Right lobe of liver (tissue), 6 donors: ENCODE results near the gene DRAXIN. TPM values are rescaled to one million over a fixed set of nuclear protein-coding genes. Genes with fewer than 3 reads are reported as not detected.

Experiments used
- ATAC-seq, 4 donors: fragments of 200-7000 bp; cut with Tn5 transposase; one replicate each; pipeline ENCODE4 v1.9.1; 2020; ENCODE audit warnings: mild to moderate bottlenecking in 4 of 4, moderate library complexity in 4 of 4
- DNase-seq, 3 donors: peaks; one replicate each; pipeline ENCODE4 v3.0.0-alpha.2; 2020
- H3K27ac ChIP-seq, 3 donors: fragments of 200-600 bp; one replicate each; pipeline ENCODE4 v1.8.0; 2022
- H3K27me3 ChIP-seq, 2 donors: fragments of 200-600 bp; one replicate each; pipeline ENCODE4 v1.8.0; 2022
- H3K36me3 ChIP-seq, 4 donors: fragments of 200-600 bp; sonication (generic) in 1 of 4; one replicate each; pipeline versions ENCODE4 v1.5.1 to v1.8.0; 2017 to 2022; ENCODE audit warnings: control low read depth in 1 of 4
- H3K4me1 ChIP-seq, 4 donors: fragments of 200-600 bp; sonication (generic) in 1 of 4; one replicate each; pipeline versions ENCODE4 v1.5.1 to v1.8.0; 2017 to 2022; ENCODE audit warnings: control low read depth in 1 of 4
- H3K4me3 ChIP-seq, 3 donors: fragments of 200-600 bp; one replicate each; pipeline ENCODE4 v1.8.0; 2022
- H3K9me3 ChIP-seq, 4 donors: fragments of 200-600 bp; sonication (generic) in 1 of 4; one replicate each; pipeline versions ENCODE4 v1.5.1 to v1.8.0; 2017 to 2022; ENCODE audit warnings: control low read depth in 1 of 4
- CTCF ChIP-seq, 4 donors: fragments of 200-600 bp in 3 of 4; fragments of 450-650 bp in 1 of 4; IDR thresholded peaks; one replicate each; pipeline versions ENCODE4 v1.5.1 to v1.8.0; 2016 to 2022; ENCODE audit warnings: antibody characterized with exemption in 4 of 4, mild to moderate bottlenecking in 2 of 4
- POLR2A ChIP-seq: fragments of 450-650 bp; IDR thresholded peaks from one replicate; pipeline ENCODE4 v1.6.1; 2017; ENCODE audit warnings: antibody characterized with exemption, mild to moderate bottlenecking
- WGBS: methylation state at CpG from one replicate; pipeline ENCODE4 v1.1.6; 2018; ENCODE audit warnings: low coverage, low lambda C conversion rate; ENCODE audit not compliant: insufficient coverage; ENCODE audit errors: missing lambda C conversion rate; 5-methylcytosine and 5-hydroxymethylcytosine counted together
- intact Hi-C, 2 donors: fragments of 100-400 bp; cut with DNase I; formaldehyde crosslinking; loops; one replicate each; pipeline versions ENCODE4 v1.11.2 to v1.14.1; 2022
- total RNA-seq, 6 experiments: library from RNA; depleted of rRNA in 2 of 6; stranded (reverse); fragments of >200 nt in 2 of 6; fragmentation: NEBNext Ultra II Directional in 3 of 6; extraction: Animal tissue kit (Norgen Biotek cat#: 25700) in 3 of 6; gene quantifications; one replicate each; pipeline versions ENCODE4 v1.1.0 to v1.2.4, GENCODE V29; 2016 to 2023
- donor health status: DM: no; HTN: yes; CAD: no.
- donor health status: DM: no; HTN: no; CAD: no.
- donor health status: DM: no; HTN: no; CAD: no.
- donor health status: DM: no; HTN: yes; CAD: no.
- donor health status: DM: no; HTN: yes; CAD: no.

Gene DRAXIN
- total RNA-seq, 6 experiments from 2014 or later = not detected

- WGBS = 73% methylated on average over 14 of the region's 15 CpGs
- no peak for DNase-seq
- ATAC-seq = no peak
- Histone ChIP-seq H3K4me3 (no peak overlapping the region), H3K9me3 (no peaks in the 10 kb centered on the region), H3K27me3 (no peaks in the 10 kb centered on the region), H3K36me3 (no peaks in the 10 kb centered on the region), H3K27ac (no peak overlapping the region), H3K4me1 (no peaks in the 10 kb centered on the region)
- intact Hi-C loops = no loop called here
- TF ChIP-seq CTCF (IDR thresholded peaks at IDR 0.05) = no peak
- no peak for TF ChIP-seq POLR2A
These were observed 10.7 kb downstream of the DRAXIN start for GRCh38 chr1:11701981-11702803.

- 43% methylated on average over 3 of the region's 8 CpGs for WGBS
- TF ChIP-seq POLR2A = no peak
- no peak for TF ChIP-seq CTCF (IDR thresholded peaks at IDR 0.05)
- Histone ChIP-seq H3K4me3 (no peak overlapping the region), H3K27me3 (no peaks in the 10 kb centered on the region), H3K4me1 (no peaks in the 10 kb centered on the region), H3K9me3 (no peaks in the 10 kb centered on the region), H3K27ac (no peak overlapping the region), H3K36me3 (no peaks in the 10 kb centered on the region)
- no peak for ATAC-seq
- intact Hi-C loops = no loop called here
- no peak for DNase-seq
These were observed 12.1 kb downstream of the DRAXIN start for GRCh38 chr1:11703357-11704193.

GRCh38 chr1:11704194-11704529, 12.7 kb downstream of the DRAXIN start:
- Histone ChIP-seq H3K4me1 (no peaks in the 10 kb centered on the region), H3K36me3 (no peaks in the 10 kb centered on the region), H3K9me3 (no peaks in the 10 kb centered on the region), H3K4me3 (no peak overlapping the region), H3K27me3 (no peaks in the 10 kb centered on the region), H3K27ac (no peak overlapping the region)
- WGBS = no CpG with 5 or more reads among the region's 11 CpGs
- TF ChIP-seq CTCF (IDR thresholded peaks at IDR 0.05) = no peak
- TF ChIP-seq POLR2A = no peak
- ATAC-seq = no peak
- no peak for DNase-seq
- intact Hi-C loops = no loop called here

GRCh38 chr1:11704691-11705475, 13.4 kb downstream of the DRAXIN start:
- Histone ChIP-seq H3K27ac (no peak overlapping the region), H3K27me3 (no peaks in the 10 kb centered on the region), H3K9me3 (no peaks in the 10 kb centered on the region), H3K36me3 (no peaks in the 10 kb centered on the region), H3K4me1 (no peaks in the 10 kb centered on the region), H3K4me3 (no peak overlapping the region)
- WGBS = 69% methylated on average over 14 of the region's 22 CpGs
- ATAC-seq (no peak), DNase-seq (no peak)
- intact Hi-C loops = no loop called here
- no peak for TF ChIP-seq POLR2A
- TF ChIP-seq CTCF (IDR thresholded peaks at IDR 0.05) = no peak
